CD4-positive, alpha-beta T cell (primary cell): ENCODE data around the gene PLEKHG3. TPM values are rescaled to one million over a fixed set of nuclear protein-coding genes. Genes with fewer than 3 reads are reported as not detected.

Source experiments
- ATAC-seq: fragments of 200-7000 bp; cut with Tn5 transposase; one replicate; pipeline ENCODE4 v1.10.0; 2022; ENCODE audit warnings: mild to moderate bottlenecking; ENCODE audit not compliant: poor library complexity
- CTCF ChIA-PET: fragments of 350-600 bp; sonication (Branson Sonifier 250); formaldehyde crosslinking; loops from one replicate; lab custom pipeline; 2021; ENCODE audit warnings: antibody characterized with exemption, inconsistent platforms; lab: Charles Lee
- POLR2A ChIA-PET: fragments of 350-600 bp; sonication (Branson Sonifier 250); formaldehyde crosslinking; loops from one replicate; lab custom pipeline; 2021; ENCODE audit warnings: antibody characterized with exemption, inconsistent platforms; lab: Charles Lee
- DNase-seq, 14 experiments: peaks; one replicate each; pipeline ENCODE4 v3.0.0-alpha.2; 2013 to 2020; ENCODE audit warnings: mixed read lengths in 2 of 14
- H3K27ac ChIP-seq, 2 donors: one replicate each; pipeline versions ENCODE4 v1.5.1 to v1.7.0; 2013; ENCODE audit warnings: low read length in 2 of 2, low read depth in 1 of 2, mild to moderate bottlenecking in 1 of 2
- H3K27me3 ChIP-seq, 2 experiments: 1 replicate in 1 of 2; 2 replicates in 1 of 2; pipeline versions ENCODE4 v1.6.1 to v1.7.0; 2013; ENCODE audit warnings: low read length in 2 of 2, control low read depth in 1 of 2, mild to moderate bottlenecking in 1 of 2, moderate library complexity in 1 of 2; ENCODE audit not compliant: insufficient read depth in 2 of 2, control insufficient read depth in 1 of 2
- H3K36me3 ChIP-seq: one replicate; pipeline ENCODE4 v1.6.1; 2013; ENCODE audit warnings: low read length, control low read depth; ENCODE audit not compliant: insufficient read depth
- H3K4me1 ChIP-seq: one replicate; pipeline ENCODE4 v1.6.1; 2013; ENCODE audit warnings: low read length, control low read depth; ENCODE audit not compliant: insufficient read depth
- H3K4me3 ChIP-seq: one replicate; pipeline ENCODE4 v1.5.1; 2013; ENCODE audit warnings: mild to moderate bottlenecking, low read length, moderate library complexity
- H3K9me3 ChIP-seq, 2 experiments: 1 replicate in 1 of 2; 2 replicates in 1 of 2; pipeline versions ENCODE4 v1.6.1 to v1.7.0; 2013; ENCODE audit warnings: low read length in 2 of 2, mild to moderate bottlenecking in 2 of 2, control low read depth in 1 of 2, moderate library complexity in 1 of 2; ENCODE audit not compliant: control insufficient read depth in 1 of 2, insufficient read depth in 1 of 2
- H3K27ac Mint-ChIP-seq: one replicate; pipeline ENCODE4 v1.8.0; 2020; ENCODE audit warnings: mixed read lengths
- H3K27me3 Mint-ChIP-seq: one replicate; pipeline ENCODE4 v1.8.0; 2021; ENCODE audit warnings: mixed read lengths
- H3K36me3 Mint-ChIP-seq: one replicate; pipeline ENCODE4 v1.8.0; 2021; ENCODE audit warnings: low read depth, mixed read lengths
- H3K4me1 Mint-ChIP-seq: one replicate; pipeline ENCODE4 v1.8.0; 2021; ENCODE audit warnings: low read depth, mixed read lengths
- H3K4me3 Mint-ChIP-seq: one replicate; pipeline ENCODE4 v1.8.0; 2020; ENCODE audit warnings: mild to moderate bottlenecking, mixed read lengths
- H3K9me3 Mint-ChIP-seq: one replicate; pipeline ENCODE4 v1.8.0; 2020; ENCODE audit warnings: mixed read lengths
- CTCF ChIP-seq: fragments of 200-600 bp; IDR thresholded peaks from one replicate; pipeline ENCODE4 v1.8.0; 2022; ENCODE audit warnings: antibody characterized with exemption, mild to moderate bottlenecking
- intact Hi-C, 2 experiments: fragments of 100-400 bp; cut with DNase I in 1 of 2; cut with micrococcal nuclease in 1 of 2; formaldehyde crosslinking; loops; one replicate each; pipeline versions ENCODE4 v1.15.1 to v1.9.0; 2023 to 2025; cut with DNase I, micrococcal nuclease
- total RNA-seq, 174 experiments: library from RNA in 2 of 174; stranded (reverse) in 2 of 174; gene quantifications; one replicate each; pipeline ENCODE4 v1.2.3 and lab custom pipeline; 2021 to 2026

The PLEKHG3 gene
- total RNA-seq, 2 experiments from 2014 or later, result 12.1 to 13.3 TPM

GRCh38 chr14:64702493-64703394, 1.5 kb upstream of the PLEKHG3 start:
- no peak for TF ChIP-seq CTCF
- Histone ChIP-seq H3K27ac (no peak overlapping the region), H3K27me3 (peaks cover 5 to 35% of the 10 kb centered on the region in 2 experiments), H3K36me3 (no peaks in the 10 kb centered on the region), H3K4me1 (peaks cover 70% of the 10 kb centered on the region), H3K9me3 (peaks cover 0 to 3% of the 10 kb centered on the region in 2 experiments), H3K4me3 (peak overlapping the region; percentile 66)
- intact Hi-C loops, result no loop called here
- Mint-ChIP-seq H3K36me3 (no peaks in the 10 kb centered on the region), H3K27me3 (peaks cover 59% of the 10 kb centered on the region), H3K9me3 (no peaks in the 10 kb centered on the region), H3K4me1 (peaks cover 48% of the 10 kb centered on the region), H3K4me3 (peak overlapping the region; percentile 76), H3K27ac (peak overlapping the region; percentile 71)
- ATAC-seq (peak; percentile 49), DNase-seq (peak in 6 of 14 experiments; percentile 29 to 67 (median 54))
- POLR2A ChIA-PET, result interaction anchor here (1.3 kb wide), 1 partner anchor 53 kb away, joined by 3 read pairs; no protein-coding TSS in a partner anchor
- CTCF ChIA-PET, result interaction anchor here (2.1 kb wide), 1 partner anchor 189 kb away, joined by 4 read pairs; no protein-coding TSS in a partner anchor

DNA sequence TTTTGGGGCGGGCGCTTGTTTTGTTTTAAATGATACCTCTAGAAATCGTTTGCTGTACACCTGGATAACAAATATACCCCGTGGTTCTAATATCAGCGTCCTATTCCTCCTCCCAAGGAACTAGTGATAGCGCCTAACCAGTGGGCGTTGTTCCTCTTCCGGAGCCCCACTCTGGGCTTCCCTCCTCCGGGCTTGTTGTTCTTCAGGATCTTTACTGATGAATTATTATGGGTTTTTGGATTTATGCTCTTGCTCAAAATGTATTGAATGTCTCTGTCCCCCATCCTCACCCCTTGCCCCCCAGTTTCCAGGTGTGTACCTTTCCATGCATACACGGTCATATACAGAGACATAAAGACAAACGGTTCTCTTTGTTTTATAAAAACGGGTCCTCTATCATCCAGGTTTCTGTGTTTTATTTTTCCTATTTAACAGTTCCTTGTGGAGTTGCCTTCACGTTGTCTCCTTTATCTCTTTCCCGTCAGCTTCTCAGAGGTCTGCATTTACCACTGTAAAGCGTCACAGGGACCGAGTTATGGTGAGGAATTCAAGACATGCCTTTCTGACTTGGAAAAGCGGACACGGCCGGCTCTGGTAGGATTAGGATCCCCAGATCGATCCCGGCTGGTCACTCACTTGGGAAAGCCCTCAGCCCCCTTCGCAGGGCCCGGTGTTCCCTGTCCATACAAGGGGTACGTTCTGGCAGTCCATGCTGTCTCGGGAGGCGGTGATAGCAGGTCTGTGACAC, 655 bp upstream of the PLEKHG3 start:
- Mint-ChIP-seq H3K27me3 (peaks cover 57% of the 10 kb centered on the region), H3K4me3 (peak overlapping the region; percentile 76), H3K27ac (peak overlapping the region; percentile 71), H3K4me1 (peaks cover 50% of the 10 kb centered on the region), H3K36me3 (no peaks in the 10 kb centered on the region), H3K9me3 (no peaks in the 10 kb centered on the region)
- peak overlapping the region in 1 of 2 donors; percentile 53 for H3K27ac ChIP-seq
- H3K4me3 ChIP-seq, result peak overlapping the region; percentile 66
- H3K36me3 ChIP-seq, result no peaks in the 10 kb centered on the region
- ChIA-PET POLR2A (interaction anchor here (1.3 kb wide), 1 partner anchor 52 kb away, joined by 3 read pairs; no protein-coding TSS in a partner anchor), CTCF (interaction anchor here (2.1 kb wide), 1 partner anchor 188 kb away, joined by 4 read pairs; no protein-coding TSS in a partner anchor)
- no peak for TF ChIP-seq CTCF
- peaks cover 69% of the 10 kb centered on the region for H3K4me1 ChIP-seq
- DNase-seq (no peak), ATAC-seq (no peak)
- intact Hi-C loops, result loop anchor here in 1 of 2 experiments (2.0 kb wide), 1 partner anchor 19 kb away; no protein-coding TSS in a partner anchor
- H3K27me3 ChIP-seq, result peaks cover 5 to 35% of the 10 kb centered on the region in 2 experiments
- peaks cover 0 to 3% of the 10 kb centered on the region in 2 experiments for H3K9me3 ChIP-seq
